CMK (cell line): ENCODE results near the gene ANKRD33B.

Experiments used
- DNase-seq: peaks from one replicate; pipeline ENCODE4 v3.0.0-alpha.2; 2010; ENCODE audit warnings: low read depth

The ANKRD33B gene

DNA sequence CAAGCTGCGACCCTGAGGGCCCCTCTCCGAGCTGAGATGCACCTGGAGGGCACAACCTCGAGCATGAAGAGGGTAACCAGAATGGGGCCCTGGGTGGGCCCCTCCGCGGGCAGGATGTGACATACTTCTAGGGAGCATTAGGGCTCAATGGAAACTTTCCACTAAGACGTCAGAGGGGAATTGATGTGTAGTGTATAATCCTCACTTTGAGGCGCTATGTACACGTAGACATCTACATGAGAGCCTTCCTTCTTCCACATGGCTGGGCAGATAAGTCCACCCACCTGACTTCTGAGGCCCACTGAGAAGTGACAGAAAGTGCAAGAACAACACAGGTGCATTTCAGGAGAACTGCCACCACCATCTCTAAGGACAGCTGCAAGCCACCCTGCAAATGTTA, 136.1 kb downstream of the ANKRD33B start:
- DNase-seq: no peak

DNA sequence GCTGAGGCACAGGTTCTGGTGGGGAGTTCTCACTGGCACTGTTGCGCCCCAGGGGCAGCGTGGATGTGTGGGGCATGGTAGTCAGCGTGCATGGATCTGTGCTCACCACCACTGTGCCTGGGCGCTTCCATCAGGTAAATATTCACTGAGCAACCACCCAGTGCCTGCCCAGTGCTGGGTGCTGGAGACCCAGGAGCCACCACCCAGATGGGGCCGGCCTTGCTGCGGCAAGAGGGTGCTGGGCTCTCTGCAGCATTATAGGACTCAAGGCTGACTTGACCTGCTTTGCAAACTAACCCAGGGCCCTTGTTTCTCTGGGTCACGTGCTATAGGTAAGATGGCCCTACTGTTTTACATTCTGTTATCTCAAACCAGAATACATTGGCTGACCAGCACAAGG, 136.6 kb downstream of the ANKRD33B start:
- DNase-seq: no peak

DNA sequence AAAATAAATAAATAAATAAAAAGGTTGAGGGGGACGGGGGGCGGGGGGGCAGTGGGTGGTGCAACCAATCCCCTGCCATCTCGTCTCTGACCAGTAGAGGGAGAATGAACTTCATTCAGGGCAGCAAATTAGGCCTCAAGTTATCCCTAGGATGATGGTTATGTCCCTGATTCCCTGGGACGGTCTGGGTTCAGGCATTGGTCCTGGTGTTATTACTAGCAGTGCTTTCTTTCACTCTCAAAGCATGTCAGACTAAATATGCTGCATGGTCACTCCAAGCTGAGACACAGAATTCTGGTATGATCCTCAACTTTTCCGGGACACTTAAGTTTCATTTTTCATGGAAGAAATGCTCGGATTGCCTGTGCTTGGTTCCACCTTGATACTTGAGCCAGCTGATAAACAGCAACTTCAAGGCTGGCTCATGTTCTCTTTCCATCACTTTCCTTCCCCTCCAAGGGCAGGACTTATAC, 137.7 kb downstream of the ANKRD33B start:
- no peak for DNase-seq

DNA sequence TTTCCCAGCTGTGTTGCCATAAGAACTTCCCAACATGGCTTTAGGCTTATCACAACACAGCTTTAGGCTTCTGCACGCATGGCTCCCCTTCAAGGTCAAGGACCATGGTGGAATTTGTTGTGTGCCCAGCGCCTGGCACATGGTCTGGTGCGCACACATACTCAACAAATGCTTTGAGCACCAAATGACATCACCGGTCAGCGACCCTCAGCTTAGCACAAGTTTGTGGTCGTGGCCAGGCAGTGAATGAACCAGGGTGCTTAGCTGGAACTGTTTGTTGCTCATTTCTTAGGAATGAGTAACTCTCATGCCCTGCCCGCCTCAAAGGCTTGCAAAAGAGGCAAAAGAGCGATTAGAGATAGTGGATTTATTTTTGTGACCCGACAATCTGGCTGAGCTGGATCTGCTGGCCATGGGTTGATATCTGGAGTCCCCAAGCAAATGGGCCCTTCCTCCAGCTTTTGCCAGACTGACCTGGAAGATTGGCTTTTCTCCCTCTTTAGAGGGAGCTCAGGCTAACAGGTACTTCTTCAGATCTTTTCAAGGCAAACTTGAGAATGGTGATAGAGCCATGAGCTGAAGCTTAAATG, 138.3 kb downstream of the ANKRD33B start:
- DNase-seq: no peak

DNA sequence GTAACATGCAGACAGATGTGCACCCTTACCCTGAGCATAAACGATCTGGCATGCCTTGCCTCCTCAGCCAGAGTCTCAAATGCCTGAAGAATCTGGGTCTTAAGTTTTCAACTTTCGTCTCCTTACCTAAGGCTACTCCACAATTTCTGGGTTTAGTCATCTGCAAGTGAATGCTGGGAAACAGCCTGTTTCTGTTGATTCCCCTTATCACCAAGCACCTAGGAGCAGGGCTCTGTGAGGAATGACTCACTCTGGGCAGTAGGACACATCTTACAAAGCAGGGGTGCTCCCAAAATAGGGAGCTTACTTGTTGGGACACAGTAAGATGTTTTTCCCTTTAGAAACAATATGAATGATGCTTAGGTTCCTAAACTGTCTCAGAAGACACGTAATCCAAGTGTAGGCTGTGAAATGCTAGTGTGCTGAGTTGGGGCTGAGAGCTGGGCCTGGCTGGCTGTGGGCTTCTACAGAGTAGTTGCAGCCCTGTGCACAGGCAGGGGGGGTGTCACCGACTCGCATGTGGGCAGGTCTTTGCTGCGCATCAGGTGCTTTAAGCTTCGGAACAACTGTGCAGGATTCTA, 139.1 kb downstream of the ANKRD33B start:
- no peak for DNase-seq

DNA sequence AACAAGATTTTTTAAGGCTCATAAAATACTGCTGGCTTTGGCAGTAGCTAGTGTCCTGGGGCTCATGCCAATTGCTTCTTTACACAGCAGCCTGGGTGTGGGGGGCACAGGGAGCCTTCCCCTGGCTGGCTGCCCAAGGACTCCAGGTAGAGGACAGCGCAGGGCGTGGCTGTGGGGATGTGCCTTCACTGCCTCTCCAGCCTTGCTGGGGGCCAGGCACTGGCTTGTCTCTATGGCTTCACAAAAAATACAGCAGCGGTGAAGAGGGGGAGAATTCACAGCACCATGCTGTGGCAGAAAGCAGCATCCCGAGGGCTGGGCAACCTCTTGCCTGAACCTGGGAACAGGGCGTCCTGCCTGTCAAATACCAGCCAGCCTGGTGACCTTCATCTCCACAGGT, 139.8 kb downstream of the ANKRD33B start:
- no peak for DNase-seq

DNA sequence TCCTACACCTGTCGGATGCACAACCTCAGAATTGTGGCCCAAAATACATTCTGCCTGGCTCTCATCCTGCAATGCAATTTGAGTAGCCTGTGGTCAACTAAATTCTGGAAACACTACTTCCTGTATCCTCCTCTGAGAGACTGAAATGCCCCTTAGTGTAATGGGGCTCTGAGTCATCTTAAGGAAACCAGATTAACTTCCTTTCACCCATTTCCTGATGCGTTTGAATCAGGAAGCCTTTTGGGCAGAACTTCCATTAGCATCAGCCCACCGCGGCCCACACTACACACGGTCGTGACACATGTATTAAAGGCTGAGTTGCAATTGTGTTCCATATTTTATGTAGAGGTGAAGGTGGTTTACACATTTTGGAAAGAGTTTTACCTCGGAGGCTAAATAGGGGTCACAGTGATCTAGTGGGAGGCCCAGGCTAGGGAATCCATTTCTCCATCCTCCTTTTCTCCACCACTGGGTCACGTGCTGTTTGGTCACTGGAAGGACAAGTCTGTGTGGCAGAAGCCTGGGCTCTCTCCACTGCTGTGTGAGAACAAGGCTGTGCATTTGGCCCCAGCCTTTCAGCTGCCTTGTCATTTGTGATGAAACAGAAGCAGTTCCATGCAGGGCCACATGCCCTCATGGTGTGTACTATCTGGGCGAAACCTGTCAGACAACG, 141.2 kb downstream of the ANKRD33B start:
- no peak for DNase-seq

DNA sequence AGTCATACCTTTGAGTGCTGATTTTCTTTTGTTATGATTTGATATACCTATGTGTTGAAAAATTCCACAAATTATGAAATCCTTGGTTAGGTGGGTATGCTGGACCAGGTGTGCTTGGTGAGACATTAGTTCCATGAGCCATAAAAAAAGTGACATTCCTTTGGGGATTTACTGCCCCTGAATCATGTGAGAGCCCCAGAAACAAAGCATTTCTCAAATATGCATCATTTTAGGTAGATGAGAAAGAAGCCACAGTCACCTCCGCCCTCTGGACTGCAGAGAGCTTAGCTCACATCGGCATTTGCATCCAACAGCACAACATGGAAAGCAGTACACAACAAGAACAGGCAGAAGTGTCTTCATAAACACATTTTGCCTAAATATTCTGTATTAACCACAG, 141.9 kb downstream of the ANKRD33B start:
- no peak for DNase-seq

DNA sequence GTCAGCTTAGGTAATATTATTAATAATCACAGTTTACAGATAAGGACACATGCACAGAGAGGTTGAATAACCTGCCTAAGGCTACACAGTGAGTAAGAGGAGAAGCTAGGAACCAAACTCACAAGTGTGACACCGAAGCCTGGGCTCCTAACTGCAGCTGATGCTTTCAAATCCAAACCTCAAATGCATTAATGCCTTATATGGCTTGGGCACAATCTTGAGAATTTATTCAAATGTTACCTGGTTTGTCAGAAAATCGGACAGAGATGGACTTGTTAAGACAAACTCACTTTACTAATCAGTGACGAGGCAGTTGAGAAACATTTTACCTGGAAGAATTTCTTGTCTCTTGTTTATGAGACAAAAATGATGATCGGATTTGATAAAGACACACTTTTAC, 142.5 kb downstream of the ANKRD33B start:
- DNase-seq: no peak
